ENCODE measurements around the gene USP33. TPM values are rescaled to one million over a fixed set of nuclear protein-coding genes. Genes with fewer than 3 reads are reported as not detected.

USP33 gene
- total and polyA plus RNA-seq, 2 of the 13 experiments (the other 11 are each of a cell fraction or from before 2014, with no cell fraction given): 32.0 to 49.1 TPM

- peak; percentile 54; the same call in 1 of the 2 replicates for TF ChIP-seq ZNF563 (CRISPR knock-in tag; IDR thresholded peaks at IDR 0.05)
- TF ChIP-seq BATF2 (CRISPR knock-in tag; IDR thresholded peaks at IDR 0.05): no peak
- TF ChIP-seq ZNF598 (CRISPR knock-in tag; IDR thresholded peaks at IDR 0.05; ENCODE audit: borderline replicate concordance): no peak
- no peak for TF ChIP-seq IRF1 (CRISPR knock-in tag; IDR thresholded peaks at IDR 0.05; ENCODE audit: low read depth)
- TF ChIP-seq ZFP36L2 (CRISPR knock-in tag; IDR thresholded peaks at IDR 0.05): no peak
- TF ChIP-seq FOXA1 (IDR thresholded peaks at IDR 0.05): no peak
- TF ChIP-seq FOXA1 (CRISPR knock-in tag; IDR thresholded peaks at IDR 0.05): no peak
- TF ChIP-seq U2AF2 (IDR thresholded peaks at IDR 0.05; ENCODE audit: low read depth, low read length): no peak
- 0 out of 2 replicates have a peak, but pooled peaks have one; percentile 16 for TF ChIP-seq ZNF292 (CRISPR knock-in tag; IDR thresholded peaks at IDR 0.05; ENCODE audit: borderline replicate concordance, low read depth)
- TF ChIP-seq ATF3 (CRISPR knock-in tag; IDR thresholded peaks at IDR 0.05): no peak
- no peak for TF ChIP-seq BORCS8-MEF2B (CRISPR knock-in tag; IDR thresholded peaks at IDR 0.05)
- no peak for TF ChIP-seq NFE2 (CRISPR knock-in tag; IDR thresholded peaks at IDR 0.05)
- TF ChIP-seq KMT2B (CRISPR knock-in tag; IDR thresholded peaks at IDR 0.05): peak; percentile 54
- no peak; the same call in 1 of the 2 replicates for TF ChIP-seq ZSCAN25 (CRISPR knock-in tag; IDR thresholded peaks at IDR 0.05)
- TF ChIP-seq RARA (CRISPR knock-in tag; IDR thresholded peaks at IDR 0.05): no peak
- TF ChIP-seq MAZ (IDR thresholded peaks at IDR 0.05; ENCODE audit: borderline replicate concordance, low read depth, low read length): peak; percentile 46; the same call in 1 of the 2 replicates
- TF ChIP-seq MAZ (CRISPR knock-in tag; IDR thresholded peaks at IDR 0.05; ENCODE audit: low read depth): no peak
- no peak for TF ChIP-seq ZNF619 (CRISPR knock-in tag; IDR thresholded peaks at IDR 0.05)
- TF ChIP-seq PRDM15 (CRISPR knock-in tag; IDR thresholded peaks at IDR 0.05): 0 out of 2 replicates have a peak, but pooled peaks have one; percentile 24
- TF ChIP-seq MAFK (conservative IDR thresholded peaks at IDR 0.05 in 1 of 2, IDR thresholded peaks at IDR 0.05 in 1 of 2; ENCODE audit: low read length in 2 of 2): no peak
- TF ChIP-seq ZNF430 (CRISPR knock-in tag; IDR thresholded peaks at IDR 0.05): no peak
- peak; percentile 25; the same call in 1 of the 2 replicates for TF ChIP-seq DRAP1 (CRISPR knock-in tag; IDR thresholded peaks at IDR 0.05)
- TF ChIP-seq RAD21 (CRISPR knock-in tag; IDR thresholded peaks at IDR 0.05): peak; percentile 94
- 0 out of 2 replicates have a peak, but pooled peaks have one; percentile 21 for TF ChIP-seq RFXAP (CRISPR knock-in tag; IDR thresholded peaks at IDR 0.05; ENCODE audit: borderline replicate concordance)
Observed at GRCh38 chr1:77683160-77684148, 76.2 kb downstream of the USP33 start (continued).
